Sigmoid colon (tissue), 7 donors: ENCODE data around the gene CDA. TPM values are rescaled to one million over a fixed set of nuclear protein-coding genes. Genes with fewer than 3 reads are reported as not detected.
"Not testable (repeated sequence)": the region's sequence is repeated elsewhere in the genome, so short reads cannot be mapped to it uniquely, and the experiment has no call there.

Source experiments
- DNase-seq: peaks from one replicate; pipeline ENCODE4 v3.0.0-alpha.2; 2019
- H3K27ac ChIP-seq, 4 donors: fragments of 200-600 bp; sonication (generic); one replicate each; pipeline ENCODE4 v1.5.1; 2016 to 2019; ENCODE audit warnings: mild to moderate bottlenecking in 1 of 4
- H3K27me3 ChIP-seq, 3 donors: fragments of 200-600 bp; sonication (generic); one replicate each; pipeline ENCODE4 v1.5.1; 2019; ENCODE audit warnings: mild to moderate bottlenecking in 1 of 3
- H3K36me3 ChIP-seq, 4 donors: fragments of 200-600 bp; sonication (generic); one replicate each; pipeline ENCODE4 v1.5.1; 2016 to 2019
- H3K4me1 ChIP-seq, 4 donors: fragments of 200-600 bp; sonication (generic); one replicate each; pipeline ENCODE4 v1.5.1; 2017 to 2019
- H3K4me3 ChIP-seq, 4 donors: fragments of 200-600 bp; sonication (generic); one replicate each; pipeline ENCODE4 v1.5.1; 2017 to 2019; ENCODE audit warnings: mild to moderate bottlenecking in 2 of 4, moderate library complexity in 1 of 4
- H3K9me3 ChIP-seq, 4 donors: fragments of 200-600 bp in 3 of 4; sonication (generic) in 3 of 4; one replicate each; pipeline versions ENCODE4 v1.5.1 to v1.6.1; 2013 to 2019
- CTCF ChIP-seq, 4 experiments: fragments of 450-650 bp in 3 of 4; fragments of 200-600 bp in 1 of 4; IDR thresholded peaks; one replicate each; pipeline ENCODE4 v1.5.1; 2016 to 2019; ENCODE audit warnings: antibody characterized with exemption in 4 of 4, mild to moderate bottlenecking in 3 of 4, moderate library complexity in 2 of 4
- EP300 ChIP-seq, 4 donors: sonication (generic); formaldehyde crosslinking; IDR thresholded peaks; one replicate each; pipeline ENCODE4 v1.6.1; 2017; ENCODE audit warnings: antibody characterized with exemption in 4 of 4
- POLR2A ChIP-seq, 2 donors: fragments of 450-650 bp; IDR thresholded peaks; one replicate each; pipeline ENCODE4 v1.6.1; 2016; ENCODE audit warnings: antibody characterized with exemption in 2 of 2, mild to moderate bottlenecking in 2 of 2, moderate library complexity in 2 of 2
- POLR2AphosphoS5 ChIP-seq, 4 donors: sonication (generic); formaldehyde crosslinking; IDR thresholded peaks; one replicate each; pipeline ENCODE4 v1.6.1; 2017; ENCODE audit warnings: antibody characterized with exemption in 4 of 4
- WGBS, 2 donors: extraction: QIAGEN DNeasy Blood & Tissue Kit; methylation state at CpG; one replicate each; pipeline ENCODE4 v1.1.7; 2013; 5-methylcytosine and 5-hydroxymethylcytosine counted together
- intact Hi-C: fragments of 100-400 bp; cut with DNase I; formaldehyde crosslinking; loops from one replicate; pipeline ENCODE4 v1.15.1; 2023
- polyA plus RNA-seq, 3 donors: library from polyadenylated mRNA; stranded (reverse); fragments of 200-250 nt; gene quantifications; one replicate each; pipeline ENCODE4 v1.2.3, GENCODE V29; 2013
- total RNA-seq, 4 donors: library from RNA; depleted of rRNA; stranded (reverse); fragments of >200 nt; gene quantifications; one replicate each; pipeline ENCODE4 v1.1.0, GENCODE V29; 2016
- donor health status: healthy with polysubstance abuse.
- donor health status: Bipolar disorder and iron deficiency.
- donor health status: healthy.

The CDA gene
- total and polyA plus RNA-seq, 7 donors = 1.3 to 272 (median 4.3) TPM

- WGBS, 2 donors = 91 to 95% methylated on average over 4 of the region's 4 CpGs
- no peak for DNase-seq
- intact Hi-C loops = no loop called here
- Histone ChIP-seq H3K9me3 (no peaks in the 10 kb centered on the region), H3K4me1 (no peaks in the 10 kb centered on the region), H3K4me3 (no peak overlapping the region), H3K27me3 (no peaks in the 10 kb centered on the region), H3K27ac (no peak overlapping the region), H3K36me3 (no peaks in the 10 kb centered on the region)
- TF ChIP-seq EP300 (IDR thresholded peaks at IDR 0.05) = no peak
- no peak for TF ChIP-seq POLR2AphosphoS5 (IDR thresholded peaks at IDR 0.05)
- TF ChIP-seq POLR2A (IDR thresholded peaks at IDR 0.05) = no peak
- TF ChIP-seq CTCF (IDR thresholded peaks at IDR 0.05) = no peak
Observed at GRCh38 chr1:20602851-20603450, 14.1 kb downstream of the CDA start.

- Histone ChIP-seq H3K36me3 (no peaks in the 10 kb centered on the region), H3K27me3 (no peaks in the 10 kb centered on the region), H3K4me1 (no peaks in the 10 kb centered on the region), H3K27ac (no peak overlapping the region), H3K4me3 (no peak overlapping the region), H3K9me3 (no peaks in the 10 kb centered on the region)
- no peak for DNase-seq
- 86 to 88% methylated on average over 9 of the region's 9 CpGs for WGBS, 2 donors
- intact Hi-C loops = no loop called here
- no peak for TF ChIP-seq EP300 (IDR thresholded peaks at IDR 0.05)
- no peak for TF ChIP-seq POLR2AphosphoS5 (IDR thresholded peaks at IDR 0.05)
- no peak for TF ChIP-seq CTCF (IDR thresholded peaks at IDR 0.05)
- no peak for TF ChIP-seq POLR2A (IDR thresholded peaks at IDR 0.05)
Observed at GRCh38 chr1:20603504-20604464, 14.9 kb downstream of the CDA start.

GRCh38 chr1:20604678-20605077 lies 15.8 kb downstream of the CDA start:
- WGBS, 2 donors = 53 to 73% methylated on average over 7 of the region's 7 CpGs
- DNase-seq = no peak
- intact Hi-C loops = no loop called here

DNA sequence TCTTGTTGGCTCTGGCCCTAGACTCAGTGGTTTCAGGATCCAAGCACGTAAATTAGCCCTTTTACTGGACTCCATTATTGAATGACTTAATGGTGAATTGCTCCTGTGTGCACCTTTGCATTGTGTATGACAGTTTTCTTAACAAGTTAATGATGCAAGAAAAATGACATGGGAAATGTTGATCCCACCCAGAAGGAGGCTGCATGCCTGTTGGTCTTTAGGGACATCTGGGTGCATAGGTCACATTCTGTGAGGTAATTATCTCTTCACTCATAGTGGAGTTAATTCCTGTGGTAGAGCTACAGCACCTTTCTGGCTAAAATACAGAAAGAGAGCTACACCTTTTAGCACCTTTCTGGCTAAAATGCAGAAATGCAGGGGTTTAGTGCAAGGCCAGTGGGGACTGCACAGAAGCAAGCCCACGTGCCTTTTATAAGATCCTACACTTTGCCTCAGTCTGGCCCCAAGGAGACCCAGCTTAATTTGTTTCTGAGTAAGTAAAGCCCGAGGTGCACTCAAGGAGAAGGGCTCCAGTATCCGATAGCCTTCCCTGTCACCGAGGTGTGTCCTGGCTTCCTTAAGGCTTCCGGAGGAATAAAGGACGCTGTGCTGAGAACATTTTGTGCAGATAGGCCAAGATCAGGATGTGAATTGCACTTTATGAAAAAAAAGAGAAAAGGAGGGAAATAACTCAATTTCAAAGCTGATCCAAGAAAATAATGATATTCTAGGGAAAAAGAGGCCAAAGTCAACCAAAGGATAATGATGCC lies 18.1 kb downstream of the CDA start:
- H3K4me1 ChIP-seq, DNase-seq, H3K9me3 ChIP-seq, H3K27me3 ChIP-seq, H3K27ac ChIP-seq, intact Hi-C loops, H3K4me3 ChIP-seq, H3K36me3 ChIP-seq: not testable (repeated sequence)
- 81 to 88% methylated on average over 6 of the region's 7 CpGs for WGBS, 2 donors

More at GRCh38 chr1:20604678-20605077, 15.8 kb downstream of the CDA start:
- Histone ChIP-seq H3K9me3 (no peaks in the 10 kb centered on the region), H3K27ac (no peak overlapping the region), H3K27me3 (no peaks in the 10 kb centered on the region), H3K4me1 (no peaks in the 10 kb centered on the region), H3K4me3 (no peak overlapping the region), H3K36me3 (no peaks in the 10 kb centered on the region)
- TF ChIP-seq EP300 (IDR thresholded peaks at IDR 0.05) = no peak
- no peak for TF ChIP-seq POLR2A (IDR thresholded peaks at IDR 0.05)
- TF ChIP-seq POLR2AphosphoS5 (IDR thresholded peaks at IDR 0.05) = no peak
- TF ChIP-seq CTCF (IDR thresholded peaks at IDR 0.05) = no peak

DNA sequence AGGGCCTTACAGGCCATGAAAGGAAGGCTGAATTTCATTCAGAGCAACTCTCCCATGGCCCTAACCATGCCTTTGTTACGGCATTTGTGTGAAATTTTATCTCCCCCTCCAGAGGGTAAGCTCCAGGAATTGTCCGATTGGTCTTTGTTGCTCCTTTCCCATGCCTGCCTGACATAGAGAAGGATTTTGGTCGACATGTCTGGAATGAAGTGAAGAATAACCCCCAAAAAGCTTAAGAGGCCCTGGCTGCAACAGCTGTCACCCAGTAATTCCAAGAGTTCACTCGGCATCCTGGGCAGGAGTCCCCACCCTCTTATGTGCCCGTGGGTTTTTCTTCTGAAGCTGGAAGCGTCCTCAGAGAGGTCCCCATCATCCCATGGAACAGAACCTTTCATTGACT lies 20.6 kb downstream of the CDA start:
- Histone ChIP-seq H3K9me3 (no peaks in the 10 kb centered on the region), H3K27ac (no peak overlapping the region), H3K36me3 (no peaks in the 10 kb centered on the region), H3K4me3 (no peak overlapping the region), H3K4me1 (peaks cover 0 to 15% (median 11%) of the 10 kb centered on the region in 4 donors), H3K27me3 (no peaks in the 10 kb centered on the region)
- no peak for TF ChIP-seq EP300 (IDR thresholded peaks at IDR 0.05)
- WGBS, 2 donors = 85 to 89% methylated on average over 6 of the region's 6 CpGs
- no peak for DNase-seq
- intact Hi-C loops = no loop called here
